Osteocyte (in vitro differentiated cells): ENCODE results near the gene FZD2. TPM values are rescaled to one million over a fixed set of nuclear protein-coding genes. Genes with fewer than 3 reads are reported as not detected.

Experiments
- DNase-seq: peaks from one replicate; pipeline ENCODE4 v3.0.0; 2021; ENCODE audit warnings: mixed read lengths; ENCODE audit not compliant: unreplicated experiment; ENCODE audit errors: extremely low spot score
- H3K27ac Mint-ChIP-seq: one replicate; pipeline ENCODE4 v1.8.0; 2021; ENCODE audit warnings: mild to moderate bottlenecking, mixed read lengths; ENCODE audit not compliant: unreplicated experiment
- H3K27me3 Mint-ChIP-seq: one replicate; pipeline ENCODE4 v1.8.0; 2021; ENCODE audit warnings: mixed read lengths; ENCODE audit not compliant: unreplicated experiment
- H3K36me3 Mint-ChIP-seq: one replicate; pipeline ENCODE4 v1.8.0; 2021; ENCODE audit warnings: mixed read lengths; ENCODE audit not compliant: unreplicated experiment
- H3K4me1 Mint-ChIP-seq: one replicate; pipeline ENCODE4 v1.8.0; 2021; ENCODE audit warnings: mixed read lengths; ENCODE audit not compliant: unreplicated experiment
- H3K4me3 Mint-ChIP-seq: one replicate; pipeline ENCODE4 v1.8.0; 2021; ENCODE audit warnings: mild to moderate bottlenecking, moderate library complexity, mixed read lengths; ENCODE audit not compliant: unreplicated experiment
- H3K9me3 Mint-ChIP-seq: one replicate; pipeline ENCODE4 v1.8.0; 2021; ENCODE audit warnings: mixed read lengths; ENCODE audit not compliant: unreplicated experiment
- CTCF ChIP-seq: fragments of 200-600 bp; sonication (generic); IDR thresholded peaks from 2 replicates; pipeline ENCODE4 v1.5.0; 2021; ENCODE audit warnings: antibody characterized with exemption, mild to moderate bottlenecking, moderate library complexity
- total RNA-seq: library from RNA; stranded (reverse); gene quantifications from 2 replicates; pipeline ENCODE4 v1.2.1, GENCODE V29; 2021

FZD2 gene
- total RNA-seq, 1 donor from 2014 or later, result 203 TPM

- no peak overlapping the region for H3K4me3 Mint-ChIP-seq
- DNase-seq, result no peak
These were observed 47.6 kb downstream of the FZD2 start for GRCh38 chr17:44604768-44605485.

GRCh38 chr17:44606658-44607057 is 49.4 kb downstream of the FZD2 start:
- H3K27me3 Mint-ChIP-seq, result no peaks in the 10 kb centered on the region
- H3K36me3 Mint-ChIP-seq, result no peaks in the 10 kb centered on the region
- TF ChIP-seq CTCF, result no peak
- H3K4me3 Mint-ChIP-seq, result no peak overlapping the region
- H3K27ac Mint-ChIP-seq, result no peak overlapping the region
- peaks cover 85% of the 10 kb centered on the region for H3K4me1 Mint-ChIP-seq
- DNase-seq, result no peak
- no peaks in the 10 kb centered on the region for H3K9me3 Mint-ChIP-seq

More at GRCh38 chr17:44604768-44605485, 47.6 kb downstream of the FZD2 start:
- no peak overlapping the region for H3K27ac Mint-ChIP-seq
- no peak for TF ChIP-seq CTCF
- H3K4me1 Mint-ChIP-seq, result peaks cover 83% of the 10 kb centered on the region
- H3K36me3 Mint-ChIP-seq, result no peaks in the 10 kb centered on the region
- H3K27me3 Mint-ChIP-seq, result no peaks in the 10 kb centered on the region
- no peaks in the 10 kb centered on the region for H3K9me3 Mint-ChIP-seq

GRCh38 chr17:44607836-44608690 is 50.8 kb downstream of the FZD2 start:
- no peaks in the 10 kb centered on the region for H3K9me3 Mint-ChIP-seq
- no peaks in the 10 kb centered on the region for H3K36me3 Mint-ChIP-seq
- no peak overlapping the region for H3K4me3 Mint-ChIP-seq
- TF ChIP-seq CTCF, result no peak
- H3K27me3 Mint-ChIP-seq, result no peaks in the 10 kb centered on the region
- peak; percentile 87 for DNase-seq
- peaks cover 73% of the 10 kb centered on the region for H3K4me1 Mint-ChIP-seq
- peak overlapping the region; percentile 91 for H3K27ac Mint-ChIP-seq

- H3K4me1 Mint-ChIP-seq, result peaks cover 69% of the 10 kb centered on the region
- no peak for DNase-seq
- H3K9me3 Mint-ChIP-seq, result no peaks in the 10 kb centered on the region
- H3K4me3 Mint-ChIP-seq, result peak overlapping the region; percentile 19
- no peaks in the 10 kb centered on the region for H3K27me3 Mint-ChIP-seq
- no peak for TF ChIP-seq CTCF
- peak overlapping the region; percentile 91 for H3K27ac Mint-ChIP-seq
- H3K36me3 Mint-ChIP-seq, result no peaks in the 10 kb centered on the region
These were observed 51.6 kb downstream of the FZD2 start for GRCh38 chr17:44608727-44609435.

GRCh38 chr17:44610331-44610730 is 53.0 kb downstream of the FZD2 start:
- Mint-ChIP-seq H3K27me3 (no peaks in the 10 kb centered on the region), H3K4me3 (no peak overlapping the region), H3K4me1 (peaks cover 55% of the 10 kb centered on the region), H3K9me3 (no peaks in the 10 kb centered on the region), H3K36me3 (no peaks in the 10 kb centered on the region), H3K27ac (no peak overlapping the region)
- no peak for DNase-seq
- no peak for TF ChIP-seq CTCF
